H1 (cell line): ENCODE data around the gene F10. TPM values are rescaled to one million over a fixed set of nuclear protein-coding genes. Genes with fewer than 3 reads are reported as not detected.

Experiments used
- CTCF ChIA-PET: fragments of 300-600 bp; sonication (Branson Sonifier 250); formaldehyde crosslinking; loops from one replicate; lab custom pipeline; 2021; ENCODE audit not compliant: partially characterized antibody; lab: Charles Lee
- POLR2A ChIA-PET: fragments of 300-600 bp; sonication (Branson Sonifier 250); formaldehyde crosslinking; loops from one replicate; lab custom pipeline; 2021; ENCODE audit warnings: inconsistent platforms; ENCODE audit not compliant: partially characterized antibody; lab: Charles Lee
- DNase-seq, 2 experiments: peaks; one replicate each; pipeline versions ENCODE4 v3.0.0 to v3.0.0-alpha.2; 2010 to 2022; ENCODE audit warnings: low spot score in 2 of 2, low read depth in 1 of 2, mixed read lengths in 1 of 2
- FAIRE-seq: peaks from 2 replicates; lab custom pipeline; 2011; peaks lifted over from hg19 to GRCh38; lab: Jason Lieb, UNC
- H2AFZ ChIP-seq: 2 replicates; pipeline ENCODE4 v1.8.1; 2012; ENCODE audit warnings: low read length, inconsistent platforms
- H2AK5ac ChIP-seq: 2 replicates; pipeline ENCODE4 v1.6.1; 2013; ENCODE audit warnings: low read depth, low read length
- H2BK120ac ChIP-seq: replicated peaks from 2 replicates; pipeline ENCODE3; 2013; ENCODE audit warnings: low read depth, low read length, inconsistent platforms
- H2BK12ac ChIP-seq: 2 replicates; pipeline ENCODE4 v1.6.1; 2013; ENCODE audit warnings: low read depth, low read length
- H2BK15ac ChIP-seq: 2 replicates; pipeline ENCODE4 v1.6.1; 2013; ENCODE audit warnings: low read length
- H2BK20ac ChIP-seq: 2 replicates; pipeline ENCODE4 v1.6.1; 2013; ENCODE audit warnings: low read length
- H2BK5ac ChIP-seq: 2 replicates; pipeline ENCODE4 v1.6.1; 2013; ENCODE audit warnings: low read depth, low read length
- H3K14ac ChIP-seq: 2 replicates; pipeline ENCODE4 v1.6.1; 2013; ENCODE audit warnings: inconsistent platforms; ENCODE audit not compliant: insufficient read length
- H3K18ac ChIP-seq: 2 replicates; pipeline ENCODE4 v1.6.1; 2013; ENCODE audit warnings: low read length; ENCODE audit errors: extremely low read depth
- H3K23ac ChIP-seq: 2 replicates; pipeline ENCODE4 v1.6.1; 2013; ENCODE audit warnings: inconsistent platforms; ENCODE audit not compliant: insufficient read length
- H3K23me2 ChIP-seq: 2 replicates; pipeline ENCODE4 v1.6.1; 2013; ENCODE audit warnings: low read depth, low read length
- H3K27ac ChIP-seq: 2 replicates; pipeline ENCODE4 v1.6.1; 2011; ENCODE audit warnings: low read depth, low read length, inconsistent platforms
- H3K27me3 ChIP-seq, 4 experiments: replicated peaks in 1 of 4; 1 replicate in 1 of 4; 2 replicates in 3 of 4; pipeline versions ENCODE4 v1.6.1 to v1.8.1; 2011 to 2013; ENCODE audit warnings: low read length in 3 of 4, mild to moderate bottlenecking in 3 of 4, inconsistent platforms in 2 of 4, mixed read lengths in 2 of 4, moderate library complexity in 1 of 4; ENCODE audit not compliant: control insufficient read depth in 3 of 4, insufficient read depth in 3 of 4; ENCODE audit errors: extremely low read depth in 1 of 4
- H3K36me3 ChIP-seq, 4 experiments: 2 replicates each; pipeline versions ENCODE4 v1.6.1 to v1.8.1; 2011 to 2013; ENCODE audit warnings: mild to moderate bottlenecking in 4 of 4, low read length in 3 of 4, moderate library complexity in 2 of 4, control low read depth in 1 of 4, inconsistent platforms in 1 of 4; ENCODE audit not compliant: insufficient read depth in 4 of 4, control insufficient read depth in 2 of 4
- H3K4ac ChIP-seq: replicated peaks from 2 replicates; pipeline ENCODE3; 2013; ENCODE audit warnings: low read length, low read depth, mixed read lengths, inconsistent platforms; ENCODE audit not compliant: insufficient read length
- H3K4me1 ChIP-seq, 4 experiments: replicated peaks in 1 of 4; 1 replicate in 1 of 4; 2 replicates in 3 of 4; pipeline versions ENCODE4 v1.6.1 to v1.8.1; 2011 to 2013; ENCODE audit warnings: low read length in 3 of 4, inconsistent platforms in 2 of 4, mixed read lengths in 1 of 4; ENCODE audit not compliant: insufficient read depth in 4 of 4, control insufficient read depth in 3 of 4
- H3K4me2 ChIP-seq, 2 experiments: 2 replicates each; pipeline versions ENCODE4 v1.6.1 to v1.8.1; 2011 to 2013; ENCODE audit warnings: low read depth in 2 of 2, low read length in 2 of 2, control low read depth in 1 of 2, inconsistent platforms in 1 of 2, mild to moderate bottlenecking in 1 of 2; ENCODE audit not compliant: insufficient read depth in 1 of 2
- H3K4me3 ChIP-seq, 4 experiments: fragments of 200-600, 300-600 bp in 1 of 4; sonication (generic), shearing (Covaris generic), sonication (Bioruptor Twin) in 1 of 4; 2 replicates each; pipeline versions ENCODE4 v1.5.1 to v1.8.1; 2011 to 2016; ENCODE audit warnings: low read length in 4 of 4, low read depth in 3 of 4, control low read depth in 2 of 4, inconsistent platforms in 2 of 4, mild to moderate bottlenecking in 2 of 4, mixed read lengths in 1 of 4, moderate library complexity in 1 of 4; ENCODE audit not compliant: insufficient read depth in 2 of 4; ENCODE audit errors: extremely low read depth in 1 of 4
- H3K56ac ChIP-seq: replicated peaks from 2 replicates; pipeline ENCODE3; 2013; ENCODE audit warnings: low read depth, mild to moderate bottlenecking, mixed read lengths, low read length, inconsistent platforms; ENCODE audit not compliant: insufficient read length
- H3K79me1 ChIP-seq: 2 replicates; pipeline ENCODE4 v1.6.1; 2013; ENCODE audit warnings: low read depth, low read length, control low read depth
- H3K79me2 ChIP-seq, 2 experiments: 2 replicates each; pipeline versions ENCODE4 v1.6.1 to v1.8.1; 2012 to 2013; ENCODE audit warnings: low read length in 2 of 2, mild to moderate bottlenecking in 2 of 2, inconsistent platforms in 1 of 2; ENCODE audit not compliant: insufficient read depth in 2 of 2, control insufficient read depth in 1 of 2
- H3K9ac ChIP-seq, 4 experiments: replicated peaks in 1 of 4; 1 replicate in 1 of 4; 2 replicates in 3 of 4; pipeline versions ENCODE4 v1.6.1 to v1.8.1; 2011 to 2013; ENCODE audit warnings: low read depth in 3 of 4, low read length in 3 of 4, control low read depth in 2 of 4, mild to moderate bottlenecking in 2 of 4, moderate library complexity in 2 of 4, inconsistent platforms in 1 of 4; ENCODE audit errors: extremely low read depth in 1 of 4
- H3K9me3 ChIP-seq, 2 experiments: 2 replicates each; pipeline versions ENCODE4 v1.6.1 to v1.8.1; 2012 to 2013; ENCODE audit warnings: mild to moderate bottlenecking in 2 of 2, moderate library complexity in 2 of 2, control low read depth in 1 of 2, inconsistent platforms in 1 of 2, low read depth in 1 of 2, low read length in 1 of 2, mixed read lengths in 1 of 2; ENCODE audit not compliant: insufficient read depth in 2 of 2
- H4K20me1 ChIP-seq, 2 experiments: replicated peaks in 1 of 2; 2 replicates each; pipeline versions ENCODE3 to v1.8.1; 2011 to 2013; ENCODE audit warnings: inconsistent platforms in 2 of 2, low read length in 2 of 2, mild to moderate bottlenecking in 1 of 2; ENCODE audit not compliant: insufficient read depth in 2 of 2, control insufficient read depth in 1 of 2
- H4K5ac ChIP-seq: 2 replicates; pipeline ENCODE4 v1.6.1; 2013; ENCODE audit warnings: low read length, low read depth, mixed read lengths, inconsistent platforms; ENCODE audit not compliant: insufficient read length
- H4K8ac ChIP-seq: 2 replicates; pipeline ENCODE4 v1.8.0; 2013; ENCODE audit warnings: mild to moderate bottlenecking, moderate library complexity, low read length, inconsistent platforms; ENCODE audit not compliant: insufficient read depth; ENCODE audit errors: extremely low read depth
- H4K91ac ChIP-seq: replicated peaks from 2 replicates; pipeline ENCODE3; 2013; ENCODE audit warnings: low read length, mixed read lengths, inconsistent platforms; ENCODE audit not compliant: insufficient read length
- CTBP2 ChIP-seq: IDR thresholded peaks from 2 replicates; pipeline ENCODE4 v1.7.0; 2011; ENCODE audit warnings: borderline replicate concordance, mild to moderate bottlenecking, moderate library complexity, mixed read lengths, low read length; ENCODE audit not compliant: insufficient read depth, insufficient read length
- SIRT6 ChIP-seq: IDR thresholded peaks from one replicate; pipeline ENCODE4 v1.7.1; 2012; ENCODE audit warnings: low read length, inconsistent platforms
- SIX5 ChIP-seq: IDR thresholded peaks from 2 replicates; pipeline ENCODE4 v1.6.1; 2011; ENCODE audit warnings: mild to moderate bottlenecking, low read depth, low read length
- SP1 ChIP-seq: IDR thresholded peaks from 2 replicates; pipeline ENCODE4 v1.6.1; 2011; ENCODE audit warnings: low read depth, low read length
- WGBS, 2 experiments: shearing (Covaris generic) in 1 of 2; methylation state at CpG; one replicate each; pipeline versions ENCODE4 v1.1.6 to v1.1.7; 2013 to 2015; ENCODE audit warnings: low lambda C conversion rate in 2 of 2, mixed read lengths in 2 of 2, inconsistent platforms in 1 of 2, low coverage in 1 of 2, missing lambda C conversion rate in 1 of 2; ENCODE audit not compliant: insufficient replicate concordance in 2 of 2, insufficient coverage in 1 of 2, insufficient read length in 1 of 2; ENCODE audit errors: extremely low coverage in 1 of 2, missing lambda C conversion rate in 1 of 2; 5-methylcytosine and 5-hydroxymethylcytosine counted together
- polyA plus RNA-seq, 7 experiments: library from polyadenylated mRNA; depleted of rRNA in 3 of 7; stranded (reverse) in 5 of 7; unstranded in 2 of 7; fragments of >200 nt in 5 of 7; fragments of 200-250 nt in 2 of 7; gene quantifications; 1 replicate in 5 of 7; 2 replicates in 1 of 7; 4 replicates in 1 of 7; pipeline versions ENCODE4 v1.2.1 to v1.2.3, GENCODE V29; 2011 to 2013; ENCODE audit warnings: missing spikeins in 2 of 7, mixed read lengths in 2 of 7
- total RNA-seq: library from RNA; stranded (reverse); fragmentation: NEBNext Ultra II Directional; extraction: Animal tissue kit (Norgen Biotek cat#: 25700); gene quantifications from 2 replicates; pipeline ENCODE4 v1.2.1, GENCODE V29; 2021

F10 gene
- total and polyA plus RNA-seq, 2 of the 8 experiments (the other 6 are each of a cell fraction or from before 2014, with no cell fraction given) = 2.0 to 4.2 TPM

DNA sequence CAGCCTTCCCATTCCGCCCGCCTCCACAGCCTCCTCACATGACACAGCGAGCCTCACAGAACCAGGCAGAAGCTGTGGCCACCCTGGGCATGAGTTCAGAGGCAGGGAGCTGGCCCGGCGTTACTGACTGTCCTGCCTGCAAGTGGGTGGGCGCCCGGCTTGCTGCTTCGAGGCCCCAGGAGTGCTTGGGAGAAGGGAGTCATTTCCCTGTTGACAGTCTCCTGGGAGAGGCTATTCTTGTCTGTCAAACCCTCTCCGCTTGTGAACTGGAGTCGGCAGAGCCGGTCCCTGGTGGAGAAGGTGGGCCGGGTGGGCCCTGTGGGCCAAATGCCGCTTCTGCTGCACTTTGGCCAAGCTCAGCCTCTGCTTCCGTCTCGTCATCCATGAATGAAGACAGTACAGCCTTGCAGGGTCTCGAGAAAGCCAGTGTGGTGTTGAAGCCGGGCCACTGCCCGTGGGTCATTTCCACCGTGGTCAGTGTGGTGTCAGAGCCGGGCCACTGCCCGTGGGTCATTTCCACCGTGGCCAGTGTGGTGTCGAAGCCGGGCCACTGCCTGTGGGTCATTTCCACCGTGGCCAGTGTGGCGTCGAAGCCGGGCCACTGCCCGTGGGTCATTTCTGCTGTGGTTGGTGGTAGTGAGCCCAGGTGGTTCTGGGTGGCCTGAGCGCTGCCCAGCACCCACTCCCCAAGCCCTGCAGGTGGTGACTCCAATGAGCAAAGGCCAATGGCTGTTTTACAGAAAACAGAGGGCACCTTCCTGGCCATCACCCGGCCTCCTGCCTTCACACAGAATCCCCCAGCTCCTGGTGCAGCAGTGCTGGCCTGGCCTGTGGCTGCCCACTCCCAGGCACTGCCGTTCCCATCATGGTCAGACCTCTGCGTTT lies 30.5 kb upstream of the F10 start:
- Histone ChIP-seq H2AFZ (no peak overlapping the region), H3K4ac (no peak overlapping the region), H4K20me1 (no peaks in the 10 kb centered on the region), H4K91ac (no peak overlapping the region), H2BK5ac (no peak overlapping the region), H3K27ac (no peak overlapping the region), H2BK12ac (no peak overlapping the region), H3K18ac (no peak overlapping the region), H2BK120ac (no peak overlapping the region), H2AK5ac (no peak overlapping the region), H3K4me1 (peaks cover 0 to 6% (median 4%) of the 10 kb centered on the region in 4 experiments; a peak in 2 of 7 replicates), H3K23me2 (peaks cover 2% of the 10 kb centered on the region; the same call in 1 of the 2 replicates), H3K14ac (no peak overlapping the region), H3K56ac (no peak overlapping the region), H3K23ac (no peak overlapping the region), H3K79me1 (no peaks in the 10 kb centered on the region), H2BK20ac (no peak overlapping the region), H3K4me2 (no peak overlapping the region), H3K9ac (no peak overlapping the region), H3K36me3 (peaks cover 3 to 8% (median 4%) of the 10 kb centered on the region in 4 experiments; a peak in 4 of 8 replicates), H4K5ac (no peak overlapping the region), H4K8ac (no peak overlapping the region), H3K27me3 (no peaks in the 10 kb centered on the region), H3K79me2 (no peaks in the 10 kb centered on the region), H3K4me3 (no peak overlapping the region), H2BK15ac (no peak overlapping the region), H3K9me3 (no peaks in the 10 kb centered on the region)
- TF ChIP-seq SIRT6 (no peak), CTBP2 (no peak), SIX5 (no peak), SP1 (no peak)
- ChIA-PET CTCF (interaction anchor here (1.0 to 3.1 kb wide), 4 partner anchors 12 to 415 kb away, joined by 3 to 16 read pairs (median 5); no protein-coding TSS in a partner anchor), POLR2A (no interaction called here)
- FAIRE-seq = no peak
- no peak for DNase-seq
- 89% methylated on average over 33 of the region's 33 CpGs; no CpG with 5 or more reads in 1 of the 2 experiments for WGBS, 2 experiments
